CD4-positive, alpha-beta T cell treated with Interleukin-17A for 1 hour (primary cell): ENCODE results near the gene CCL25.
"Not testable (repeated sequence)": the region's sequence is repeated elsewhere in the genome, so short reads cannot be mapped to it uniquely, and the experiment has no call there.

Source experiments
- DNase-seq: peaks from one replicate; pipeline ENCODE4 v3.0.0-alpha.2; 2020

Gene CCL25

GRCh38 chr19:8052464-8052859 is at the start of gene CCL25:
Gene CCL25, plus strand, starts transcription at chr19:8052760. Its CDS starts 290 bp downstream, at chr19:8053050.
- DNase-seq = no peak

GRCh38 chr19:8004001-8004400 is 48.6 kb upstream of the CCL25 start:
- DNase-seq = no peak

- DNase-seq = peak; percentile 43
Measured at GRCh38 chr19:8004723-8005513, 47.6 kb upstream of the CCL25 start.

GRCh38 chr19:8005534-8006256 is 46.9 kb upstream of the CCL25 start, which contains the start of gene ELAVL1:
Gene ELAVL1, minus strand, starts transcription at chr19:8005641. Its CDS starts 13,826 bp downstream, at chr19:7991815.
- peak; percentile 90 for DNase-seq

- DNase-seq = peak; percentile 50
Measured at GRCh38 chr19:8017808-8018207, 34.8 kb upstream of the CCL25 start.

- DNase-seq = no peak
Measured at GRCh38 chr19:8020681-8021080, 31.9 kb upstream of the CCL25 start.

- DNase-seq = no peak
Measured at GRCh38 chr19:8021374-8021773, 31.2 kb upstream of the CCL25 start.

GRCh38 chr19:8022275-8022674 is 30.3 kb upstream of the CCL25 start:
- no peak for DNase-seq

GRCh38 chr19:8023371-8023770 is 29.2 kb upstream of the CCL25 start:
- no peak for DNase-seq

GRCh38 chr19:8024256-8024655 is 28.3 kb upstream of the CCL25 start:
- not testable (repeated sequence) for DNase-seq

- no peak for DNase-seq
Measured at GRCh38 chr19:8025316-8025715, 27.2 kb upstream of the CCL25 start.

- DNase-seq = no peak
Measured at GRCh38 chr19:8028951-8029491, 23.5 kb upstream of the CCL25 start.

- no peak for DNase-seq
Measured at GRCh38 chr19:8030960-8031359, 21.6 kb upstream of the CCL25 start.

- not testable (repeated sequence) for DNase-seq
Measured at GRCh38 chr19:8033287-8034177, 19.0 kb upstream of the CCL25 start.

GRCh38 chr19:8034178-8034525 is 18.4 kb upstream of the CCL25 start:
- no peak for DNase-seq

- DNase-seq = no peak
Measured at GRCh38 chr19:8036434-8037099, 16.0 kb upstream of the CCL25 start.

- no peak for DNase-seq
Measured at GRCh38 chr19:8038815-8039214, 13.7 kb upstream of the CCL25 start.

- no peak for DNase-seq
Measured at GRCh38 chr19:8039231-8039630, 13.3 kb upstream of the CCL25 start.

GRCh38 chr19:8041531-8041931 is 11.0 kb upstream of the CCL25 start:
- DNase-seq = no peak

- no peak for DNase-seq
Measured at GRCh38 chr19:8042900-8043299, 9.7 kb upstream of the CCL25 start.

GRCh38 chr19:8044018-8044417 is 8.5 kb upstream of the CCL25 start:
- DNase-seq = no peak

- DNase-seq = no peak
Measured at GRCh38 chr19:8045872-8046568, 6.5 kb upstream of the CCL25 start.
